Measurements from ENCODE around the gene TRMT44.

- TF ChIP-seq SP1 (IDR thresholded peaks at IDR 0.05) (no peak), BHLHE40 (IDR thresholded peaks at IDR 0.05; ENCODE audit: borderline replicate concordance) (no peak)
Measured at GRCh38 chr4:8403976-8404375, 36.6 kb upstream of the TRMT44 start.
